ENCODE measurements around the gene MRPS12.
A peak's percentile ranks its signal among the peaks of the same experiment; 100 is the strongest.

Gene MRPS12

DNA sequence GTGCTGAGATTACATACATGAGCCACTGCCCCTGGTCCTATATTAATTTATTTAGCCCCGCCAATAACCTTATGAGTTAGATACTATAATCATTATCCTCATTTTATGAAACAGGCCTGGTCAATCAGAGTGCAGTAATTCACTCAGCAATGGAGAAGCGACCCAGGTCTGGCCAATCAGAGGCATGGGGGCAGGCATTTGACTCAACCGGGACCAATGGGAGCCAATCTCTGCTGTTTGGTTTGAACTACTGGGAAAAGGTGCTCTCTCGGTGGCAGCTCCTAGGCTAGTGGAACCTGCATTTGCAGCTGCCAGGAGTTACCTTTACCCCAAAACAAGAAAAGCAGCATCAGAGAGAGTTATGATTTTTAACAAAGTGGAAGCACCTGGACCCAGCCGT, 37.9 kb upstream of the MRPS12 start:
- DNase-seq (ENCODE audit: low read depth) = no peak

DNA sequence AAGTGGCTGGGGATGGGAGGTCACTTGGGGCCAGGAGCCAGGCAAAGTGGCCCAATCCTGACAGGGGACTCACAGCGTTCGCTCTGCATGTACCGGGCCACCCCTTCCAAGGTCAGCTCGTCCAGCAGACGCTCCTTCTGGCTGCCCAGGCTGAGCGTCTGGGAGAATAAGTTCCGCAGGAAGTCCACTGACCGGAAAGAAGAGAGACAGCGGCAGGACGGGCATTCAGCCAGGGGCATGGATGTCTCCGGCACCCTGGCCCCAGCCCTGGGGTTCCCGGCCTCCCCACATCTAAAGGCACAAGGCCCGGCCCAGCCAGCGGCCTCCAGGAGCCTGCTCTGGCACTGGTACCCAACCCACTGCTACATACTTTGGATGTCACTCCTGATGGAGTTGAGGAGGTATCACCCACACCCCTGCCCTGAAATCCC, 37.4 kb upstream of the MRPS12 start:
- no peak for DNase-seq (ENCODE audit: low read depth)
- no peak overlapping the region for H3K4me3 ChIP-seq (ENCODE audit: control insufficient read depth, low read depth, low read length)
- TF ChIP-seq, protein P1, sequence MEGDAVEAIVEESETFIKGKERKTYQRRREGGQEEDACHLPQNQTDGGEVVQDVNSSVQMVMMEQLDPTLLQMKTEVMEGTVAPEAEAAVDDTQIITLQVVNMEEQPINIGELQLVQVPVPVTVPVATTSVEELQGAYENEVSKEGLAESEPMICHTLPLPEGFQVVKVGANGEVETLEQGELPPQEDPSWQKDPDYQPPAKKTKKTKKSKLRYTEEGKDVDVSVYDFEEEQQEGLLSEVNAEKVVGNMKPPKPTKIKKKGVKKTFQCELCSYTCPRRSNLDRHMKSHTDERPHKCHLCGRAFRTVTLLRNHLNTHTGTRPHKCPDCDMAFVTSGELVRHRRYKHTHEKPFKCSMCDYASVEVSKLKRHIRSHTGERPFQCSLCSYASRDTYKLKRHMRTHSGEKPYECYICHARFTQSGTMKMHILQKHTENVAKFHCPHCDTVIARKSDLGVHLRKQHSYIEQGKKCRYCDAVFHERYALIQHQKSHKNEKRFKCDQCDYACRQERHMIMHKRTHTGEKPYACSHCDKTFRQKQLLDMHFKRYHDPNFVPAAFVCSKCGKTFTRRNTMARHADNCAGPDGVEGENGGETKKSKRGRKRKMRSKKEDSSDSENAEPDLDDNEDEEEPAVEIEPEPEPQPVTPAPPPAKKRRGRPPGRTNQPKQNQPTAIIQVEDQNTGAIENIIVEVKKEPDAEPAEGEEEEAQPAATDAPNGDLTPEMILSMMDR (IDR thresholded peaks at IDR 0.05; ENCODE audit: control insufficient read depth, insufficient read depth, low read depth, low read length, missing control alignments) = no peak

More for the DNA sequence above, 37.9 kb upstream of the MRPS12 start:
- TF ChIP-seq, protein P1 (IDR thresholded peaks at IDR 0.05; ENCODE audit: control insufficient read depth, insufficient read depth, low read depth, low read length, missing control alignments) = no peak
- H3K4me3 ChIP-seq (ENCODE audit: control insufficient read depth, low read depth, low read length) = no peak overlapping the region

DNA sequence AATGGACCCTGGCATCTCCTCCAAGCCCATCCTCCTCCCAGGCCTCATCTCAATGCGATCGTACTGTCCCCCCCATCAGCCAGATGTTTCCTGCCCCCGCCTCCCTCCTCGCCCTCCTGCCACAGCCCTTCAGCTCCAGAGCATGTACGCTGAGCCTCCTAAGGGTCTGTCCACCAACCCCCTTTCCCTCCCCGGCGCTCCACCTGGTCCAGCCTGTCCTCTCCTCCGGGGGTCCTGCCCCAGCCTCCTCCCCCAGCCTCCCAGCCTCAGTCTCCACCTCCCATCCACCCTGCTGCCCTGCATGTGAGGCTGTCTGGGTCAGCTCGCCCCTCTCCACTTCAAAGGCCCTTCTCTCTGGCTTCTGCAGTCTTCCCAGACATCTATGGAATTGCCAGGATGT, 35.8 kb upstream of the MRPS12 start:
- H3K4me3 ChIP-seq (ENCODE audit: control insufficient read depth, low read depth, low read length) = no peak overlapping the region
- no peak for DNase-seq (ENCODE audit: low read depth)
- TF ChIP-seq, protein P1 (IDR thresholded peaks at IDR 0.05; ENCODE audit: control insufficient read depth, insufficient read depth, low read depth, low read length, missing control alignments) = no peak

DNA sequence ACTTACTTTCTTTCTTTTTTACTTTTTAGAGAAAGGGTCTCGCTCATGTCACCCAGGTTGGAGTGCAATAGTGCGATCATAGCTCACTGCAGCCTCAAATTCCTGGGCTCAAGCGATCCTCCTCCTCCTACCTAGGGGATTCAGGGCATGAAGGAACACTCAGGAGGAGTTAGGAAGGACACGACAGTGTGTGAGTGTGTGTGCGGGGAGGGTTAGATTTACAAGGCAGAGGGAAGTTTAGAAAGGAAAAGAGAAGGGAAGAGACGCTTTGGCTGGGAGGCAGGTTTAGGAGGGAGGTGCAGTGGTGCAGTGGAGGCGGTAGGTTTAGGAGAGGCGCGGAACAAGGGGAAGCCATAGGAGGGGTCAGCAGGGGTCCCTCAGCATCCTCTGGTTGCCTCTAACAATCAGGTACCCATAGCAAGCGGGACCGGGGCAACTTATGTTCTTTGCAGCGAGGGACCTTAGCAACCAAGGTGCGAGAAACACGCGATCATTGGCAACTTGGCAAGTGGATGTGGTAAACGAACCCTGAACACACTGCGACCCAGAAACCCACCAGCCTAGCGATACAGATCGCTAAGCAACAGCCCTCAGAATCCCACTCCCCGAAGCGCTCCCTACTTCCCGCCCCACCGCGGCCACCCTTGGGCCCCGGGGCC, 31.8 kb upstream of the MRPS12 start:
- TF ChIP-seq, protein P1 (IDR thresholded peaks at IDR 0.05; ENCODE audit: control insufficient read depth, insufficient read depth, low read depth, low read length, missing control alignments) = no peak
- DNase-seq (ENCODE audit: low read depth) = no peak

DNA sequence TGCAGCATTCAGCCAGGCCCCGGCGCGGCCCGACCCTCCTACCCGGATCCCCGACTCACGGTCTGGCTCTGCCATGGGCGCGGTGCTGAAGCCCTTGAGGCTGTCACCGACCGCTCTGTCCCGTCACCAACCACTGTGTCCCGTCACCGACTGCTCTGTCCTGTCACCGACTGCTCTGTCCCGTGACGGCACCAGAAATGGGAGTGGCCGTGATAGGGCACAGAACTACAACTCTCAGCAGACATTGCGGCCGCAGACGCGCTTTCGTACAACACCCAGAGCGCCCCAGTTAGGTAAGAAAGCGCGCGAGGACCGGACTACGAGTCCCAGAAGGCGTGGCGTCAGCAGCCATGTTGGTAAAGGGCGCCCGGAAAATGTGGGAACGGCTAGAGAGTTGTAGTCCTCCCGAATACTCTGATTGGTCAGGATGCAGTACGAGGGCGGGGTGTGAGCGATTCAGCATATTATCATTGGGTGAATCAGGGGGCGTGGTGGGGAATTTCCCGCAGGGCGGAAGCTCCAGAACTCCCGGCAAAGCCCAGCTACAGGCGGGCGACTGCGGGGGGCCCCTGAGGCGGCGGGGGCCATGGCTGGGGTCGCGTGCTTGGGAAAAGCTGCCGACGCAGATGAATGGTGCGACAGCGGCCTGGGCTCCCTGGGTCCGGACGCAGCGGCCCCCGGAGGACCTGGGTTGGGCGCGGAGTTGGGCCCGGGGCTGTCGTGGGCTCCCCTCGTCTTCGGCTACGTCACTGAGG, 31.1 kb upstream of the MRPS12 start, which contains the start of the genes NFKBIB and SIRT2:
Gene NFKBIB, plus strand, starts transcription at position 523 of the 755 bp plus-strand sequence. Its CDS starts 64 bp downstream, at position 587.
Gene SIRT2, minus strand, starts transcription at position 172 of the 755 bp plus-strand sequence. Its CDS starts 97 bp downstream, at position 75.
- H3K4me3 ChIP-seq (ENCODE audit: control insufficient read depth, low read depth, low read length) = peak within 1 kb of the TSS; percentile 76
- DNase-seq (ENCODE audit: low read depth) = peak; percentile 97
- TF ChIP-seq, protein P1 (IDR thresholded peaks at IDR 0.05; ENCODE audit: control insufficient read depth, insufficient read depth, low read depth, low read length, missing control alignments) = no peak

More for the DNA sequence above, 31.8 kb upstream of the MRPS12 start:
- peak overlapping the region; percentile 64 for H3K4me3 ChIP-seq (ENCODE audit: control insufficient read depth, low read depth, low read length)

DNA sequence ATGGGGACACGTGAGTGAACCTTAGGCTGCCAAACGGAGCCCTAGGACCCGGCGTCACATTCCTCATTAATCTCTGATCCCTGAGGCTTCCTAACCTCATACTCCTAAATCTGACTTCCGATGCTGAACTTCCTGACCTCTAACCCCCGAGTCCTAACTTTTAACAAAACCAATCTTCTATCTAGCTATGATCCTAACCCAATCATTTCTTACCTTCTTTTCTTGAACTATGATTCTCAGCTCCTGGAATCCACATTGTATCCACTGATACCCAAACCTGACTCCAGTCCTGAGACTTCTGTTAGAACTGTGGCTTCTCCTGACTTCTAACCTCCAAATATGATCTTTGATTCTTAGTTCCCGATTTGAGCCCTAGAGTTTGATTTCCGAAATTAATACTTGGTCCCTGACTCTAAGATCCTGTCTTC, 30.5 kb upstream of the MRPS12 start:
- no peak for DNase-seq (ENCODE audit: low read depth)

More for the DNA sequence above, 30.5 kb upstream of the MRPS12 start:
- TF ChIP-seq, protein P1 (IDR thresholded peaks at IDR 0.05; ENCODE audit: control insufficient read depth, insufficient read depth, low read depth, low read length, missing control alignments) = no peak
- peak overlapping the region; percentile 76 for H3K4me3 ChIP-seq (ENCODE audit: control insufficient read depth, low read depth, low read length)

Measured in AG09309 (cell line).